Measurements from ENCODE around the gene DMPK.
A peak's percentile ranks its signal among the peaks of the same experiment; 100 is the strongest.
"Not testable (repeated sequence)": the region's sequence is repeated elsewhere in the genome, so short reads cannot be mapped to it uniquely, and the experiment has no call there.

The DMPK gene

GRCh38 chr19:45814851-45815480 lies 32.7 kb upstream of the DMPK start, which contains the start of gene RSPH6A:
RSPH6A (minus strand) TSS chr19:45815308; CDS start chr19:45815176, 132 bp downstream.
- H3K9me3 ChIP-seq (ENCODE audit: control insufficient read depth in 2 of 2, low read length in 2 of 2), result no peaks in the 10 kb centered on the region
- no peak within 1 kb of the TSS for H3K27ac ChIP-seq (ENCODE audit: low read length)
- peaks cover 0 to 4% of the 10 kb centered on the region in 2 donors for H3K36me3 ChIP-seq (ENCODE audit: control insufficient read depth in 2 of 2, insufficient read depth in 2 of 2, low read length in 2 of 2)
- peak within 1 kb of the TSS in 1 of 2 donors; percentile 49 for H3K4me3 ChIP-seq (ENCODE audit: low read length in 2 of 2)
- H3K27me3 ChIP-seq (ENCODE audit: control insufficient read depth in 1 of 2, insufficient read depth in 2 of 2, low read length in 2 of 2), result peaks cover 9 to 16% of the 10 kb centered on the region in 2 donors
- peaks cover 7% of the 10 kb centered on the region for H3K4me1 ChIP-seq (ENCODE audit: control insufficient read depth, insufficient read depth, low read length)
- H3K9ac ChIP-seq (ENCODE audit: low read length in 2 of 2), result no peak within 1 kb of the TSS

GRCh38 chr19:45814166-45814780 lies 32.0 kb upstream of the DMPK start:
- peaks cover 7% of the 10 kb centered on the region for H3K4me1 ChIP-seq (ENCODE audit: control insufficient read depth, insufficient read depth, low read length)
- H3K9ac ChIP-seq (ENCODE audit: low read length in 2 of 2), result no peak overlapping the region
- no peak overlapping the region for H3K4me3 ChIP-seq (ENCODE audit: low read length in 2 of 2)
- no peaks in the 10 kb centered on the region for H3K9me3 ChIP-seq (ENCODE audit: control insufficient read depth in 2 of 2, low read length in 2 of 2)
- no peaks in the 10 kb centered on the region for H3K36me3 ChIP-seq (ENCODE audit: control insufficient read depth in 2 of 2, insufficient read depth in 2 of 2, low read length in 2 of 2)
- peaks cover 9 to 16% of the 10 kb centered on the region in 2 donors for H3K27me3 ChIP-seq (ENCODE audit: control insufficient read depth in 1 of 2, insufficient read depth in 2 of 2, low read length in 2 of 2)
- no peak overlapping the region for H3K27ac ChIP-seq (ENCODE audit: low read length)

- H3K27ac ChIP-seq (ENCODE audit: low read length), result no peak overlapping the region
- peaks cover 9 to 16% of the 10 kb centered on the region in 2 donors for H3K27me3 ChIP-seq (ENCODE audit: control insufficient read depth in 1 of 2, insufficient read depth in 2 of 2, low read length in 2 of 2)
- no peak overlapping the region for H3K9ac ChIP-seq (ENCODE audit: low read length in 2 of 2)
- H3K36me3 ChIP-seq (ENCODE audit: control insufficient read depth in 2 of 2, insufficient read depth in 2 of 2, low read length in 2 of 2), result no peaks in the 10 kb centered on the region
- peaks cover 3% of the 10 kb centered on the region for H3K4me1 ChIP-seq (ENCODE audit: control insufficient read depth, insufficient read depth, low read length)
- H3K4me3 ChIP-seq (ENCODE audit: low read length in 2 of 2), result no peak overlapping the region
- H3K9me3 ChIP-seq (ENCODE audit: control insufficient read depth in 2 of 2, low read length in 2 of 2), result no peaks in the 10 kb centered on the region
Measured at GRCh38 chr19:45812297-45812696, 30.0 kb upstream of the DMPK start.

GRCh38 chr19:45809643-45810159 lies 27.4 kb upstream of the DMPK start:
- no peaks in the 10 kb centered on the region for H3K9me3 ChIP-seq (ENCODE audit: control insufficient read depth in 2 of 2, low read length in 2 of 2)
- no peak overlapping the region for H3K9ac ChIP-seq (ENCODE audit: low read length in 2 of 2)
- peaks cover 6 to 9% of the 10 kb centered on the region in 2 donors for H3K27me3 ChIP-seq (ENCODE audit: control insufficient read depth in 1 of 2, insufficient read depth in 2 of 2, low read length in 2 of 2)
- no peak overlapping the region for H3K27ac ChIP-seq (ENCODE audit: low read length)
- no peaks in the 10 kb centered on the region for H3K36me3 ChIP-seq (ENCODE audit: control insufficient read depth in 2 of 2, insufficient read depth in 2 of 2, low read length in 2 of 2)
- H3K4me1 ChIP-seq (ENCODE audit: control insufficient read depth, insufficient read depth, low read length), result no peaks in the 10 kb centered on the region
- H3K4me3 ChIP-seq (ENCODE audit: low read length in 2 of 2), result no peak overlapping the region

- no peaks in the 10 kb centered on the region for H3K4me1 ChIP-seq (ENCODE audit: control insufficient read depth, insufficient read depth, low read length)
- no peaks in the 10 kb centered on the region for H3K36me3 ChIP-seq (ENCODE audit: control insufficient read depth in 2 of 2, insufficient read depth in 2 of 2, low read length in 2 of 2)
- H3K27me3 ChIP-seq (ENCODE audit: control insufficient read depth in 1 of 2, insufficient read depth in 2 of 2, low read length in 2 of 2), result peaks cover 0 to 3% of the 10 kb centered on the region in 2 donors
- no peak overlapping the region for H3K27ac ChIP-seq (ENCODE audit: low read length)
- H3K9me3 ChIP-seq (ENCODE audit: control insufficient read depth in 2 of 2, low read length in 2 of 2), result no peaks in the 10 kb centered on the region
- no peak overlapping the region for H3K9ac ChIP-seq (ENCODE audit: low read length in 2 of 2)
- no peak overlapping the region for H3K4me3 ChIP-seq (ENCODE audit: low read length in 2 of 2)
Measured at GRCh38 chr19:45805719-45806118, 23.4 kb upstream of the DMPK start.

- Histone ChIP-seq H3K4me3 (ENCODE audit: low read length in 2 of 2) (no peak overlapping the region), H3K36me3 (ENCODE audit: control insufficient read depth in 2 of 2, insufficient read depth in 2 of 2, low read length in 2 of 2) (no peaks in the 10 kb centered on the region), H3K9ac (ENCODE audit: low read length in 2 of 2) (no peak overlapping the region), H3K27ac (ENCODE audit: low read length) (no peak overlapping the region), H3K4me1 (ENCODE audit: control insufficient read depth, insufficient read depth, low read length) (no peaks in the 10 kb centered on the region), H3K27me3 (ENCODE audit: control insufficient read depth in 1 of 2, insufficient read depth in 2 of 2, low read length in 2 of 2) (peaks cover 0 to 3% of the 10 kb centered on the region in 2 donors), H3K9me3 (ENCODE audit: control insufficient read depth in 2 of 2, low read length in 2 of 2) (no peaks in the 10 kb centered on the region)
Measured at GRCh38 chr19:45804959-45805230, 22.6 kb upstream of the DMPK start.

- H3K9ac ChIP-seq (ENCODE audit: low read length in 2 of 2), result no peak overlapping the region
- H3K4me1 ChIP-seq (ENCODE audit: control insufficient read depth, insufficient read depth, low read length), result peaks cover under 1% of the 10 kb centered on the region
- no peak overlapping the region for H3K4me3 ChIP-seq (ENCODE audit: low read length in 2 of 2)
- H3K27ac ChIP-seq (ENCODE audit: low read length), result no peak overlapping the region
- H3K27me3 ChIP-seq (ENCODE audit: control insufficient read depth in 1 of 2, insufficient read depth in 2 of 2, low read length in 2 of 2), result peaks cover 0 to 3% of the 10 kb centered on the region in 2 donors
- no peaks in the 10 kb centered on the region for H3K36me3 ChIP-seq (ENCODE audit: control insufficient read depth in 2 of 2, insufficient read depth in 2 of 2, low read length in 2 of 2)
- no peaks in the 10 kb centered on the region for H3K9me3 ChIP-seq (ENCODE audit: control insufficient read depth in 2 of 2, low read length in 2 of 2)
Measured at GRCh38 chr19:45804140-45804958, 22.1 kb upstream of the DMPK start.

GRCh38 chr19:45801603-45802175 lies 19.4 kb upstream of the DMPK start:
- Histone ChIP-seq H3K27me3 (ENCODE audit: control insufficient read depth in 1 of 2, insufficient read depth in 2 of 2, low read length in 2 of 2) (peaks cover 0 to 3% of the 10 kb centered on the region in 2 donors), H3K4me1 (ENCODE audit: control insufficient read depth, insufficient read depth, low read length) (peaks cover 7% of the 10 kb centered on the region), H3K4me3 (ENCODE audit: low read length in 2 of 2) (no peak overlapping the region), H3K27ac (ENCODE audit: low read length) (no peak overlapping the region), H3K36me3 (ENCODE audit: control insufficient read depth in 2 of 2, insufficient read depth in 2 of 2, low read length in 2 of 2) (no peaks in the 10 kb centered on the region), H3K9ac (ENCODE audit: low read length in 2 of 2) (no peak overlapping the region), H3K9me3 (ENCODE audit: control insufficient read depth in 2 of 2, low read length in 2 of 2) (no peaks in the 10 kb centered on the region)

GRCh38 chr19:45800070-45800553 lies 17.8 kb upstream of the DMPK start:
- Histone ChIP-seq H3K4me1 (ENCODE audit: control insufficient read depth, insufficient read depth, low read length) (peaks cover 7% of the 10 kb centered on the region), H3K36me3 (ENCODE audit: control insufficient read depth in 2 of 2, insufficient read depth in 2 of 2, low read length in 2 of 2) (no peaks in the 10 kb centered on the region), H3K9me3 (ENCODE audit: control insufficient read depth in 2 of 2, low read length in 2 of 2) (no peaks in the 10 kb centered on the region), H3K27ac (ENCODE audit: low read length) (no peak overlapping the region), H3K4me3 (ENCODE audit: low read length in 2 of 2) (no peak overlapping the region), H3K27me3 (ENCODE audit: control insufficient read depth in 1 of 2, insufficient read depth in 2 of 2, low read length in 2 of 2) (peaks cover 0 to 3% of the 10 kb centered on the region in 2 donors), H3K9ac (ENCODE audit: low read length in 2 of 2) (no peak overlapping the region)

GRCh38 chr19:45799541-45799940 lies 17.3 kb upstream of the DMPK start:
- not testable (repeated sequence) for H3K4me1 ChIP-seq (ENCODE audit: control insufficient read depth, insufficient read depth, low read length); H3K4me3 ChIP-seq (ENCODE audit: low read length in 2 of 2); H3K27me3 ChIP-seq (ENCODE audit: control insufficient read depth in 1 of 2, insufficient read depth in 2 of 2, low read length in 2 of 2); H3K36me3 ChIP-seq (ENCODE audit: control insufficient read depth in 2 of 2, insufficient read depth in 2 of 2, low read length in 2 of 2); H3K27ac ChIP-seq (ENCODE audit: low read length); H3K9ac ChIP-seq (ENCODE audit: low read length in 2 of 2); H3K9me3 ChIP-seq (ENCODE audit: control insufficient read depth in 2 of 2, low read length in 2 of 2)
